ENCODE data around the gene ALDH16A1.
"Not testable (repeated sequence)": the region's sequence is repeated elsewhere in the genome, so short reads cannot be mapped to it uniquely, and the experiment has no call there.

The ALDH16A1 gene

GRCh38 chr19:49468746-49469447, 15.9 kb downstream of the ALDH16A1 start:
- DNase-seq: peak; percentile 99

- no peak for DNase-seq
These were observed 17.0 kb downstream of the ALDH16A1 start for GRCh38 chr19:49469828-49470614.

- no peak for DNase-seq
These were observed 17.6 kb downstream of the ALDH16A1 start for GRCh38 chr19:49470615-49470978.

- DNase-seq: no peak
These were observed 19.9 kb downstream of the ALDH16A1 start for GRCh38 chr19:49472936-49473335.

- DNase-seq: not testable (repeated sequence)
These were observed 20.5 kb downstream of the ALDH16A1 start for GRCh38 chr19:49473501-49473867.

- DNase-seq: peak; percentile 76
These were observed 21.0 kb downstream of the ALDH16A1 start, which contains the start of gene FLT3LG for GRCh38 chr19:49473868-49474541. FLT3LG (plus strand) TSS chr19:49474215; CDS start chr19:49474640, 425 bp downstream.

GRCh38 chr19:49474542-49474924, 21.5 kb downstream of the ALDH16A1 start:
- DNase-seq: no peak

GRCh38 chr19:49475191-49475917, 22.3 kb downstream of the ALDH16A1 start:
- no peak for DNase-seq

- peak; percentile 78 for DNase-seq
These were observed 23.2 kb downstream of the ALDH16A1 start for GRCh38 chr19:49475995-49476880.

- no peak for DNase-seq
These were observed 27.1 kb downstream of the ALDH16A1 start for GRCh38 chr19:49479975-49480628.

- no peak for DNase-seq
These were observed 28.1 kb downstream of the ALDH16A1 start for GRCh38 chr19:49481020-49481683.

GRCh38 chr19:49486232-49486631, 33.2 kb downstream of the ALDH16A1 start:
- DNase-seq: no peak

- DNase-seq: no peak
These were observed 33.8 kb downstream of the ALDH16A1 start for GRCh38 chr19:49486710-49487276.

GRCh38 chr19:49487277-49488045, 34.4 kb downstream of the ALDH16A1 start, which contains the start of gene RPL13A:
RPL13A (plus strand) TSS chr19:49487608; CDS start chr19:49487630, 22 bp downstream.
- peak; percentile 100 for DNase-seq

GRCh38 chr19:49488046-49488862, 35.2 kb downstream of the ALDH16A1 start:
- no peak for DNase-seq

- no peak for DNase-seq
These were observed 36.0 kb downstream of the ALDH16A1 start for GRCh38 chr19:49488863-49489537.

- DNase-seq: no peak
These were observed 36.7 kb downstream of the ALDH16A1 start for GRCh38 chr19:49489601-49490167.
